H1 (cell line): Measurements from ENCODE around the gene SEMA3G. TPM values are rescaled to one million over a fixed set of nuclear protein-coding genes. Genes with fewer than 3 reads are reported as not detected.

Experiments used
- ATF3 ChIP-seq: IDR thresholded peaks from 2 replicates; pipeline ENCODE4 v1.6.1; 2011; ENCODE audit warnings: low read depth, mild to moderate bottlenecking, low read length; ENCODE audit not compliant: insufficient read depth
- CHD2 ChIP-seq: IDR thresholded peaks from 2 replicates; pipeline ENCODE4 v1.6.1; 2012; ENCODE audit warnings: low read length, improper control_type of control experiment
- CTBP2 ChIP-seq: IDR thresholded peaks from 2 replicates; pipeline ENCODE4 v1.7.0; 2011; ENCODE audit warnings: borderline replicate concordance, mild to moderate bottlenecking, moderate library complexity, mixed read lengths, low read length; ENCODE audit not compliant: insufficient read depth, insufficient read length
- E2F6 ChIP-seq: IDR thresholded peaks from 2 replicates; pipeline ENCODE4 v1.6.1; 2012; ENCODE audit warnings: inconsistent platforms
- HDAC2 ChIP-seq, 2 experiments: fragments of 300-600 bp in 1 of 2; sonication (generic) in 1 of 2; IDR thresholded peaks; 2 replicates each; pipeline ENCODE4 v1.6.1; 2011 to 2012; ENCODE audit warnings: low read depth in 2 of 2, low read length in 2 of 2, mild to moderate bottlenecking in 2 of 2, moderate library complexity in 2 of 2, borderline replicate concordance in 1 of 2, inconsistent platforms in 1 of 2
- MAX ChIP-seq: IDR thresholded peaks from 2 replicates; pipeline ENCODE4 v1.6.1; 2012; ENCODE audit warnings: inconsistent platforms
- RBBP5 ChIP-seq: IDR thresholded peaks from 2 replicates; pipeline ENCODE4 v1.7.1; 2012; ENCODE audit warnings: low read depth, mild to moderate bottlenecking, inconsistent platforms, low read length, moderate library complexity, borderline replicate concordance
- RNF2 ChIP-seq: fragments of 200-900, 300-1000 bp; sonication (generic); IDR thresholded peaks from 2 replicates; pipeline ENCODE4 v1.7.1; 2016; ENCODE audit warnings: borderline replicate concordance, low read depth, mild to moderate bottlenecking, antibody characterized with exemption, low read length; ENCODE audit not compliant: poor library complexity, severe bottlenecking; ENCODE audit errors: missing control alignments
- polyA plus RNA-seq, 7 experiments: library from polyadenylated mRNA; depleted of rRNA in 3 of 7; stranded (reverse) in 5 of 7; unstranded in 2 of 7; fragments of >200 nt in 5 of 7; fragments of 200-250 nt in 2 of 7; gene quantifications; 1 replicate in 5 of 7; 2 replicates in 1 of 7; 4 replicates in 1 of 7; pipeline versions ENCODE4 v1.2.1 to v1.2.3, GENCODE V29; 2011 to 2013; ENCODE audit warnings: missing spikeins in 2 of 7, mixed read lengths in 2 of 7
- total RNA-seq: library from RNA; stranded (reverse); fragmentation: NEBNext Ultra II Directional; extraction: Animal tissue kit (Norgen Biotek cat#: 25700); gene quantifications from 2 replicates; pipeline ENCODE4 v1.2.1, GENCODE V29; 2021

SEMA3G gene
- total and polyA plus RNA-seq, 2 of the 8 experiments (the other 6 are each of a cell fraction or from before 2014, with no cell fraction given), result 0.95 to 1.5 TPM

DNA sequence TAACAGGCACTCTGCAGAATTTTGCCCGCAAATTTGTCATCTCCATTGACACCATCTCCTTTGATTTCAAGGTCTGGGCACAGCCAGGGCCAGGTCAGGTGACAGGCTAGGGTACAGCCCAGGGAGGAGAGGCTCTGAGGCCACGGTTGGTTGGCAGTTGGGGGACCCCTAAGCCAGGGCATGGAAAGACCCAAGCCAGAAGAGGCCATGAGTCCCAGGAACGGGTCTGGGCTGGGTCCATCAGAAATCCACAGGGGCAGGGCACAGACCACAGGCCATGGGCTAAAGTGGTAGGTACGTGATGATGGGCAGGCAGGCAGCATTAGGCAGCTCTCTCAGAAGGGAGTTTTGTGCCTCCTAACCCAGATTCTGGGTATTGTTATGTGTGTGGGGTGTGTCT, 45.8 kb downstream of the SEMA3G start (continued):
- no peak for TF ChIP-seq RNF2
- no peak for TF ChIP-seq CHD2
- TF ChIP-seq MAX, result no peak
- no peak for TF ChIP-seq CTBP2
- no peak for TF ChIP-seq RBBP5
- no peak for TF ChIP-seq ATF3
- TF ChIP-seq E2F6, result no peak
- no peak for TF ChIP-seq HDAC2 (IDR thresholded peaks at IDR 0.05; ENCODE audit: borderline replicate concordance in 1 of 2, low read depth in 2 of 2, low read length in 2 of 2)
- TF ChIP-seq, all 59 proteins: peak for 0
